AG04450 (cell line): ENCODE data around the gene IL1RN. TPM values are rescaled to one million over a fixed set of nuclear protein-coding genes. Genes with fewer than 3 reads are reported as not detected.

Source experiments
- CTCF ChIA-PET: fragments of 300-600, 350-600 bp; formaldehyde crosslinking; extraction: SDS; loops from one replicate; lab custom pipeline; 2022; ENCODE audit warnings: antibody characterized with exemption, inconsistent platforms; lab: Charles Lee
- POLR2A ChIA-PET: fragments of 350-600 bp; formaldehyde crosslinking; extraction: SDS; loops from one replicate; lab custom pipeline; 2021; ENCODE audit warnings: antibody characterized with exemption, inconsistent platforms; lab: Yijun Ruan, JAX
- DNase-seq: peaks from one replicate; pipeline ENCODE4 v3.0.0-alpha.2; 2011; ENCODE audit warnings: low read depth, low spot score
- H3K27ac ChIP-seq: one replicate; pipeline ENCODE4 v1.5.1; 2012; ENCODE audit warnings: low read depth, low read length, control low read depth
- H3K27me3 ChIP-seq: one replicate; pipeline ENCODE4 v1.6.0; 2012; ENCODE audit warnings: low read length; ENCODE audit not compliant: control insufficient read depth, insufficient read depth
- H3K4me3 ChIP-seq: 2 replicates; pipeline ENCODE4 v1.5.1; 2011; ENCODE audit warnings: mild to moderate bottlenecking, low read depth, low read length, control low read depth
- H3K9me3 ChIP-seq: 2 replicates; pipeline ENCODE4 v1.5.1; 2012; ENCODE audit warnings: low read length; ENCODE audit not compliant: control insufficient read depth, insufficient read depth
- polyA plus RNA-seq: library from polyadenylated mRNA; depleted of rRNA; stranded (reverse); fragments of >200 nt; gene quantifications from 2 replicates; pipeline ENCODE4 v1.2.3, GENCODE V29; 2011
- TF ChIP-seq, protein P1 (sequence below): IDR thresholded peaks from 2 replicates; pipeline ENCODE4 v1.5.1; 2011; ENCODE audit warnings: low read depth, low read length, control low read depth, inconsistent platforms

IL1RN gene
- polyA plus RNA-seq, 1 experiment: not detected

DNA sequence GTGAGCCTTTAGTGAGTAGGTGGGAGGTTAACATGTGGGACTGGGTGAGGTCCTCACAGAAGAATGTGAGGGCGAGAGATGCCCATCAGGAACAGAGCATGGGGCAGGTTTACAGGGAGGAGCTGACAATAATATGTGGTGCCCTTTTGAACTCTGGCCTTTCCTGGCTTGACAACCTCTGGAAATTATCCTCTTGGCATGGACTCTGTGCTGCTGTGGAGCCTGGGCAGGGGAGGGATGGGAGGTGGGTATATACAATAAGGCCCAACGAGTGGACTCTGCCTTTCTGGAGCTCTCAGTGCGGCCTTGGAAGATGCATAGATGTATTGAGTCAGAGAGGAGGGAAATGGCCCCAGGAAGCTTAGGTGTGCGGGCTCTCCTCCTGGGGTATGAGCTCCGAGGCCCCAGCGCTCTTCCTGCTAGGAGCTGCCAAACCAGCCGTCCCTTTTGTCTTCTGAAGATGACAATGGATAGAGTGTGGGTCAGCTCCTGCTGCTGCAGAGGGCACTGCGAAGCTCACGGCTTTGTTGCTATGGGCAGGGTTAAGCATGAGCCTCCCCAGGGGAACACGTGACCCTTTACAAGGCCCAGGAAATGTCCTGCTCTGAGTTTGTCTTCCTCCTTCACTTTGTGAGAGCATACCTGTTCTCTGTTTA is 37.7 kb downstream of the IL1RN start:
- H3K27me3 ChIP-seq: peaks cover 13% of the 10 kb centered on the region
- no peak for DNase-seq
- ChIA-PET POLR2A (no interaction called here), CTCF (interaction anchor here (0.6 to 1.2 kb wide), 4 partner anchors 26 to 29 kb away, joined by 3 to 6 read pairs (median 4); no protein-coding TSS in a partner anchor)
- TF ChIP-seq, protein P1, sequence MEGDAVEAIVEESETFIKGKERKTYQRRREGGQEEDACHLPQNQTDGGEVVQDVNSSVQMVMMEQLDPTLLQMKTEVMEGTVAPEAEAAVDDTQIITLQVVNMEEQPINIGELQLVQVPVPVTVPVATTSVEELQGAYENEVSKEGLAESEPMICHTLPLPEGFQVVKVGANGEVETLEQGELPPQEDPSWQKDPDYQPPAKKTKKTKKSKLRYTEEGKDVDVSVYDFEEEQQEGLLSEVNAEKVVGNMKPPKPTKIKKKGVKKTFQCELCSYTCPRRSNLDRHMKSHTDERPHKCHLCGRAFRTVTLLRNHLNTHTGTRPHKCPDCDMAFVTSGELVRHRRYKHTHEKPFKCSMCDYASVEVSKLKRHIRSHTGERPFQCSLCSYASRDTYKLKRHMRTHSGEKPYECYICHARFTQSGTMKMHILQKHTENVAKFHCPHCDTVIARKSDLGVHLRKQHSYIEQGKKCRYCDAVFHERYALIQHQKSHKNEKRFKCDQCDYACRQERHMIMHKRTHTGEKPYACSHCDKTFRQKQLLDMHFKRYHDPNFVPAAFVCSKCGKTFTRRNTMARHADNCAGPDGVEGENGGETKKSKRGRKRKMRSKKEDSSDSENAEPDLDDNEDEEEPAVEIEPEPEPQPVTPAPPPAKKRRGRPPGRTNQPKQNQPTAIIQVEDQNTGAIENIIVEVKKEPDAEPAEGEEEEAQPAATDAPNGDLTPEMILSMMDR: no peak
- H3K9me3 ChIP-seq: no peaks in the 10 kb centered on the region
- H3K4me3 ChIP-seq: no peak overlapping the region
- H3K27ac ChIP-seq: no peak overlapping the region

DNA sequence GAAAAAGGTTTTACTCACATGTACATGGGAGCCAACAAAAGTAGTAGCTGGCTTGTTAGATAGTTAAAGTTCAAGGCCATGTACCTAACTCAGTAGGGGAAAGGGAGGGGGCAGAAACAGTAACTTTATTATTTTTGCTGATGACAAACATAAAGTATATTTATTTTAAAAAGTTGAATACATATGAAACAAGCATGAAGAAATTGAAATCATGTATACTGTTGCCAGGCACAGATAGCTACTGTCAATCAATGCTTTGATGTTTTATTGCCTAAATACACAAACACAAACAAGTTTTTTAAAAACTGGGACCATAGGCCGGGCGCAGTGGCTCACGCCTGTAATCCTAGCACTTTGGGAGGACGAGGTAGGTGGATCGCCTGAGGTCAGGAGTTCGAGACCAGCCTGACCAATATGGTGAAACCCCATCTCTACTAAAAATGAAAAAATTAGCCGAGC is 38.8 kb downstream of the IL1RN start:
- ChIA-PET POLR2A (no interaction called here), CTCF (interaction anchor here (0.8 to 1.2 kb wide), 3 partner anchors 27 to 224 kb away, joined by 3 to 6 read pairs (median 4); no protein-coding TSS in a partner anchor)
- Histone ChIP-seq H3K9me3 (no peaks in the 10 kb centered on the region), H3K27me3 (peaks cover 13% of the 10 kb centered on the region), H3K27ac (no peak overlapping the region), H3K4me3 (no peak overlapping the region)
- TF ChIP-seq, protein P1: no peak
- DNase-seq: no peak

DNA sequence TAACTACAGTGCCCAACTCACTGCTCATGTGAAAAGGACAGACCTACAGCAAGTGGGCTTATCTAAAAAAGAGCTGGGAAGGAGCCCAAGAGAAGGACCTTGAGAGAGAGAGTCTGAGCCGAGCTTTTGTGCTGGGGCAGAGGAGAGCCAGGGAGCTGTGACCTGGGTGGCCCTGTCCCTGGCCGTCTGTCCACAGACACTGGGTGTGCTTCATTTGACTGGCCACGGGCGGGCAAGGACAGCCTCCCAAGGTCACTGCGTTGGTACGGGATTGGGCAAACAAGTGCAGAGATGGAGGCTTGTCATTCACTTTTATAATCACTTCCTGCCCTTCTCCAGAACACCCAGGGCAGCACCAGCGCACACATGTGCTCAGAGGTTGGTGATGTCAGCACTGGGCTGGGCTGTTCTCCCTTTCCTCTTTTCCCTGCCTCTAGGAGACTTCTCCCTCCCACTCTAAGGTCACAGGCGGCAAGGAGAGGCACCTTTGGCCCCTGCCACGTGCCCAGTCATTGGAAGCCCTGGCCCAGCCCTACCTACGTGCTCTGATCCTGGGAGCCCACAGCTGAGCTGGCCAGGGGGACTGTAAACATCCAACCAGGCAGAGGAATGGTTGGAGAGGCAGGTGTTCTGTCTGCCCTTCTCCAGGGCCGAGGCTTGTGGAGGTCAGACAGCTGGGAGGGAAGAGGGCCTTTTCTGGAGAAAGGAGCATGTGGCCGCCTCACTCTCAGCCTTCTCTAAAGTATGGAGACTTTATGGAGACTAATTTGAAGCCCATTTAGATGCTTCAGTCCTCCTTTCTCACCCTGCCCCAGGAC is 39.9 kb downstream of the IL1RN start:
- POLR2A ChIA-PET: interaction anchor here (0.6 kb wide), 1 partner anchor 8 kb away, joined by 3 read pairs; no protein-coding TSS in a partner anchor
- Histone ChIP-seq H3K27ac (no peak overlapping the region), H3K4me3 (no peak overlapping the region), H3K9me3 (no peaks in the 10 kb centered on the region), H3K27me3 (peaks cover 13% of the 10 kb centered on the region)
- no peak for DNase-seq
- CTCF ChIA-PET: no interaction called here
- TF ChIP-seq, protein P1: no peak

DNA sequence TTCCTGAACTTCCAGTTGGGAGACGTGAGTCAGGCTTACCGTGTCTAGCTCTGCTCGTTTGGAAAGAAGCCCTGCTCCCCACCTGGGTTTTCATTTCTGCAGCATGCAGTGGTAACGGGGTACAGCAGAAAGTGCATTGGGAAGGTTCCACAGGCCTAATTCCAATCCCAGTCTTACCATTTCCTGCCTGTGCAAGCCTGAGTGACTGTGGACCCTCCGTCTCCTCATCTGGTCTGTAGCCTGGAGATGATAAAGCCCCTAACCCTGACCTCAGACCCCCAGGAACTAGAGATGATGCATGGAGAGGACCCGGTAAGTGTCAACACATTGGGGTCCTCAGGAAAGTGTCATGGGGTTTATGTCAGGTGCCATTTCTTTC is 40.6 kb downstream of the IL1RN start:
- ChIA-PET CTCF (no interaction called here), POLR2A (interaction anchor here (0.6 kb wide), 1 partner anchor 9 kb away, joined by 3 read pairs; no protein-coding TSS in a partner anchor)
- Histone ChIP-seq H3K27me3 (peaks cover 16% of the 10 kb centered on the region), H3K9me3 (no peaks in the 10 kb centered on the region), H3K4me3 (no peak overlapping the region), H3K27ac (no peak overlapping the region)
- no peak for DNase-seq
- TF ChIP-seq, protein P1: no peak
